Progenitor cell of endocrine pancreas (in vitro differentiated cells): ENCODE data around the gene VWA8. TPM values are rescaled to one million over a fixed set of nuclear protein-coding genes. Genes with fewer than 3 reads are reported as not detected.
"Not testable (repeated sequence)": the region's sequence is repeated elsewhere in the genome, so short reads cannot be mapped to it uniquely, and the experiment has no call there.

Experiments
- DNase-seq: peaks from one replicate; pipeline ENCODE4 v3.0.0; 2021; ENCODE audit warnings: low spot score; ENCODE audit not compliant: unreplicated experiment
- H3K27ac Mint-ChIP-seq: 2 replicates; pipeline ENCODE4 v1.8.0; 2021; ENCODE audit warnings: mild to moderate bottlenecking, moderate library complexity, mixed read lengths
- H3K27me3 Mint-ChIP-seq: 2 replicates; pipeline ENCODE4 v1.8.0; 2021; ENCODE audit warnings: mixed read lengths
- H3K36me3 Mint-ChIP-seq: 2 replicates; pipeline ENCODE4 v1.8.0; 2022; ENCODE audit warnings: mixed read lengths; ENCODE audit not compliant: insufficient read depth
- H3K4me1 Mint-ChIP-seq: 2 replicates; pipeline ENCODE4 v1.8.0; 2021; ENCODE audit warnings: low read depth, mixed read lengths
- H3K4me3 Mint-ChIP-seq: 2 replicates; pipeline ENCODE4 v1.8.0; 2021; ENCODE audit warnings: low read depth, mild to moderate bottlenecking, moderate library complexity, mixed read lengths
- H3K9me3 Mint-ChIP-seq: 2 replicates; pipeline ENCODE4 v1.8.0; 2021; ENCODE audit warnings: low read depth, mixed read lengths
- CTCF ChIP-seq: fragments of 200-600 bp; sonication (generic); IDR thresholded peaks from one replicate; pipeline ENCODE4 v1.5.0; 2021; ENCODE audit warnings: antibody characterized with exemption, mild to moderate bottlenecking; ENCODE audit not compliant: unreplicated experiment
- total RNA-seq: library from RNA; stranded (reverse); gene quantifications from 2 replicates; pipeline ENCODE4 v1.2.1, GENCODE V29; 2021

VWA8 gene
- total RNA-seq, 1 donor from 2014 or later: 24.1 TPM

GRCh38 chr13:41847216-41847615 is 113.7 kb downstream of the VWA8 start:
- Mint-ChIP-seq H3K9me3 (peaks cover 14% of the 10 kb centered on the region), H3K27ac (no peak overlapping the region), H3K4me3 (no peak overlapping the region), H3K4me1 (no peaks in the 10 kb centered on the region), H3K27me3 (no peaks in the 10 kb centered on the region), H3K36me3 (peaks cover 29% of the 10 kb centered on the region)
- DNase-seq: no peak
- no peak for TF ChIP-seq CTCF

GRCh38 chr13:41842036-41842620 is 118.8 kb downstream of the VWA8 start:
- H3K36me3 Mint-ChIP-seq: peaks cover 36% of the 10 kb centered on the region
- no peak for DNase-seq
- no peaks in the 10 kb centered on the region for H3K4me1 Mint-ChIP-seq
- TF ChIP-seq CTCF: no peak
- peaks cover 17% of the 10 kb centered on the region for H3K9me3 Mint-ChIP-seq
- no peaks in the 10 kb centered on the region for H3K27me3 Mint-ChIP-seq
- no peak overlapping the region for H3K4me3 Mint-ChIP-seq
- H3K27ac Mint-ChIP-seq: no peak overlapping the region

- no peak overlapping the region for H3K27ac Mint-ChIP-seq
- H3K4me1 Mint-ChIP-seq: no peaks in the 10 kb centered on the region
- no peak for DNase-seq
- H3K27me3 Mint-ChIP-seq: no peaks in the 10 kb centered on the region
- no peak for TF ChIP-seq CTCF
- H3K4me3 Mint-ChIP-seq: no peak overlapping the region
- H3K36me3 Mint-ChIP-seq: peaks cover 21% of the 10 kb centered on the region
- H3K9me3 Mint-ChIP-seq: peaks cover 7% of the 10 kb centered on the region
Observed at GRCh38 chr13:41837629-41838028, 123.3 kb downstream of the VWA8 start.

GRCh38 chr13:41835871-41836270 is 125.0 kb downstream of the VWA8 start:
- Mint-ChIP-seq H3K27me3 (no peaks in the 10 kb centered on the region), H3K4me3 (no peak overlapping the region)
- TF ChIP-seq CTCF: no peak

GRCh38 chr13:41834697-41835096 is 126.2 kb downstream of the VWA8 start:
- H3K27ac Mint-ChIP-seq, H3K9me3 Mint-ChIP-seq, H3K4me3 Mint-ChIP-seq, H3K27me3 Mint-ChIP-seq, H3K4me1 Mint-ChIP-seq, DNase-seq: not testable (repeated sequence)
- peaks cover 20% of the 10 kb centered on the region for H3K36me3 Mint-ChIP-seq

More at GRCh38 chr13:41835871-41836270, 125.0 kb downstream of the VWA8 start:
- peaks cover 21% of the 10 kb centered on the region for H3K36me3 Mint-ChIP-seq
- H3K4me1 Mint-ChIP-seq: no peaks in the 10 kb centered on the region
- H3K9me3 Mint-ChIP-seq: peaks cover 7% of the 10 kb centered on the region
- H3K27ac Mint-ChIP-seq: no peak overlapping the region
- DNase-seq: no peak

GRCh38 chr13:41833831-41834230 is 127.1 kb downstream of the VWA8 start:
- Mint-ChIP-seq H3K27ac (no peak overlapping the region), H3K36me3 (peaks cover 12% of the 10 kb centered on the region), H3K9me3 (peaks cover 4% of the 10 kb centered on the region), H3K4me3 (no peak overlapping the region), H3K4me1 (no peaks in the 10 kb centered on the region), H3K27me3 (no peaks in the 10 kb centered on the region)
- no peak for DNase-seq
- TF ChIP-seq CTCF: no peak
